Mucosa of descending colon (tissue), 3 donors: Measurements from ENCODE around the gene MAB21L4. TPM values are rescaled to one million over a fixed set of nuclear protein-coding genes. Genes with fewer than 3 reads are reported as not detected.

Experiments
- ATAC-seq: fragments of 200-7000 bp; cut with Tn5 transposase; one replicate; pipeline ENCODE4 v1.9.1; 2020; ENCODE audit warnings: mild to moderate bottlenecking, moderate library complexity
- DNase-seq, 3 donors: peaks; one replicate each; pipeline ENCODE4 v3.0.0-alpha.2; 2020
- H3K36me3 ChIP-seq: fragments of 200-600 bp; one replicate; pipeline ENCODE4 v1.8.0; 2021; ENCODE audit warnings: low read depth, mild to moderate bottlenecking
- H3K4me1 ChIP-seq: fragments of 200-600 bp; one replicate; pipeline ENCODE4 v1.8.0; 2021; ENCODE audit warnings: low read depth, mild to moderate bottlenecking
- H3K4me3 ChIP-seq: fragments of 200-600 bp; one replicate; pipeline ENCODE4 v1.8.0; 2021; ENCODE audit warnings: mild to moderate bottlenecking
- H3K9me3 ChIP-seq: fragments of 200-600 bp; one replicate; pipeline ENCODE4 v1.8.0; 2021; ENCODE audit warnings: mild to moderate bottlenecking
- CTCF ChIP-seq: fragments of 200-600 bp; IDR thresholded peaks from one replicate; pipeline ENCODE4 v1.8.0; 2022; ENCODE audit warnings: antibody characterized with exemption, mild to moderate bottlenecking
- intact Hi-C, 2 donors: fragments of 100-400 bp; cut with DNase I in 1 of 2; cut with micrococcal nuclease in 1 of 2; formaldehyde crosslinking; loops; one replicate each; pipeline versions ENCODE4 v1.11.0 to v1.11.1; 2022; cut with DNase I, micrococcal nuclease
- total RNA-seq, 3 donors: library from RNA; stranded (reverse); fragmentation: NEBNext Ultra II Directional in 2 of 3; extraction: Animal tissue kit (Norgen Biotek cat#: 25700) in 2 of 3; gene quantifications; one replicate each; pipeline versions ENCODE4 v1.2.1 to v1.2.4, GENCODE V29; 2021 to 2023
- donor health status: DM: no; HTN: no; CAD: no; lungs with moderate emphysema.
- donor health status: DM: no; HTN: no; CAD: no.
- donor health status: DM: no; HTN: yes; CAD: no.

Gene MAB21L4
- total RNA-seq, 3 donors from 2014 or later, result 3.3 to 13.2 (median 8.1) TPM

- Histone ChIP-seq H3K9me3 (no peaks in the 10 kb centered on the region), H3K36me3 (no peaks in the 10 kb centered on the region), H3K4me3 (no peak within 1 kb of the TSS), H3K4me1 (peaks cover 9% of the 10 kb centered on the region)
- peak; percentile 66 to 81 (median 69) for DNase-seq
- TF ChIP-seq CTCF, result no peak
- peak; percentile 87 for ATAC-seq
- intact Hi-C loops, result no loop called here
These were observed 27.5 kb downstream of the MAB21L4 start, which contains the start of gene AGXT for GRCh38 chr2:240868286-240869108. Gene AGXT, plus strand, starts transcription at chr2:240868824. Its CDS starts 42 bp downstream, at chr2:240868866.

- H3K36me3 ChIP-seq, result no peaks in the 10 kb centered on the region
- intact Hi-C loops, result no loop called here
- no peak for TF ChIP-seq CTCF
- peaks cover 9% of the 10 kb centered on the region for H3K4me1 ChIP-seq
- no peak for ATAC-seq
- H3K9me3 ChIP-seq, result no peaks in the 10 kb centered on the region
- DNase-seq, result no peak
- H3K4me3 ChIP-seq, result no peak overlapping the region
These were observed 30.6 kb downstream of the MAB21L4 start for GRCh38 chr2:240865391-240865790.

GRCh38 chr2:240864475-240864874, 31.5 kb downstream of the MAB21L4 start:
- peak; percentile 35 for ATAC-seq
- TF ChIP-seq CTCF, result no peak
- intact Hi-C loops, result no loop called here

GRCh38 chr2:240861547-240861946, 34.4 kb downstream of the MAB21L4 start:
- H3K4me1 ChIP-seq, result peaks cover 2% of the 10 kb centered on the region
- no peaks in the 10 kb centered on the region for H3K36me3 ChIP-seq
- ATAC-seq (no peak), DNase-seq (no peak)
- H3K9me3 ChIP-seq, result no peaks in the 10 kb centered on the region
- no peak for TF ChIP-seq CTCF
- H3K4me3 ChIP-seq, result no peak overlapping the region
- intact Hi-C loops, result no loop called here

More at GRCh38 chr2:240864475-240864874, 31.5 kb downstream of the MAB21L4 start:
- H3K4me3 ChIP-seq, result no peak overlapping the region
- DNase-seq, result no peak
- H3K36me3 ChIP-seq, result no peaks in the 10 kb centered on the region
- H3K9me3 ChIP-seq, result no peaks in the 10 kb centered on the region
- H3K4me1 ChIP-seq, result peaks cover 9% of the 10 kb centered on the region

- no peak for TF ChIP-seq CTCF
- intact Hi-C loops, result no loop called here
- Histone ChIP-seq H3K36me3 (no peaks in the 10 kb centered on the region), H3K9me3 (peaks cover 10% of the 10 kb centered on the region), H3K4me1 (no peaks in the 10 kb centered on the region), H3K4me3 (no peak overlapping the region)
- no peak for ATAC-seq
- no peak for DNase-seq
These were observed 37.1 kb downstream of the MAB21L4 start for GRCh38 chr2:240858871-240859270.
